Measurements from ENCODE around the gene YY1.

YY1 gene

DNA sequence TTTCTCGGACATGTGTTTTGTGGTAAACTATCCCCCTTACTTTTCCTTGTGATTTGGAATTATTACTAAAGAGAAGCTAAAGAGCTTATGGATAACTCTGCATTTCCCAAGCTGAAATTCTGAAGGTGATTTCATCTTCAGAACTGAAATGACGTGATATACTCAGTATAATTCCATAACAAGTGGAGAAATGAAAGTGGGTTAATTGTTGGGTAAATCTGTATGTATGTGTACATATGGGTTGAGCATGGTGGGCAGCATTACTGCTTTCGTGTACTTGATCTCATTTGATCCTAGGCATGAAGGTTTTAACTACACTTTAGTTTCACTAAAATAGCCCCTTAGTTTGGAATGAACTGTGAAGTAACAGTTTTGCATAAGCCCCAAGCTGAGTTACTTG lies 4.1 kb downstream of the YY1 start:
- TF ChIP-seq, protein P1, sequence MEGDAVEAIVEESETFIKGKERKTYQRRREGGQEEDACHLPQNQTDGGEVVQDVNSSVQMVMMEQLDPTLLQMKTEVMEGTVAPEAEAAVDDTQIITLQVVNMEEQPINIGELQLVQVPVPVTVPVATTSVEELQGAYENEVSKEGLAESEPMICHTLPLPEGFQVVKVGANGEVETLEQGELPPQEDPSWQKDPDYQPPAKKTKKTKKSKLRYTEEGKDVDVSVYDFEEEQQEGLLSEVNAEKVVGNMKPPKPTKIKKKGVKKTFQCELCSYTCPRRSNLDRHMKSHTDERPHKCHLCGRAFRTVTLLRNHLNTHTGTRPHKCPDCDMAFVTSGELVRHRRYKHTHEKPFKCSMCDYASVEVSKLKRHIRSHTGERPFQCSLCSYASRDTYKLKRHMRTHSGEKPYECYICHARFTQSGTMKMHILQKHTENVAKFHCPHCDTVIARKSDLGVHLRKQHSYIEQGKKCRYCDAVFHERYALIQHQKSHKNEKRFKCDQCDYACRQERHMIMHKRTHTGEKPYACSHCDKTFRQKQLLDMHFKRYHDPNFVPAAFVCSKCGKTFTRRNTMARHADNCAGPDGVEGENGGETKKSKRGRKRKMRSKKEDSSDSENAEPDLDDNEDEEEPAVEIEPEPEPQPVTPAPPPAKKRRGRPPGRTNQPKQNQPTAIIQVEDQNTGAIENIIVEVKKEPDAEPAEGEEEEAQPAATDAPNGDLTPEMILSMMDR (IDR thresholded peaks at IDR 0.05; ENCODE audit: low read depth, low read length, poor library complexity, severe bottlenecking), result no peak
- no peak for TF ChIP-seq EZH2phosphoT487 (IDR thresholded peaks at IDR 0.05; ENCODE audit: borderline replicate concordance, low read length)
- Histone ChIP-seq H4K20me1 (ENCODE audit: control insufficient read depth, insufficient read depth, low read depth, low read length) (peaks cover 51% of the 10 kb centered on the region; the same call in 1 of the 2 replicates), H3K4me3 (ENCODE audit: low read length) (peak overlapping the region; percentile 89), H3K27ac (ENCODE audit: low read depth, low read length) (no peak overlapping the region), H3K4me2 (ENCODE audit: low read length) (peak overlapping the region; percentile 96), H3K27me3 (ENCODE audit: control insufficient read depth, low read length) (no peaks in the 10 kb centered on the region), H3K9me3 (ENCODE audit: control insufficient read depth, insufficient read depth, low read length) (no peaks in the 10 kb centered on the region), H3K36me3 (ENCODE audit: control insufficient read depth, low read length) (peaks cover 54% of the 10 kb centered on the region), H3K9me2 (replicated peaks; ENCODE audit: control insufficient read depth, low read length) (no peaks in the 10 kb centered on the region), H3K79me2 (ENCODE audit: control insufficient read depth, low read length) (peaks cover 91% of the 10 kb centered on the region), H3K4me1 (ENCODE audit: control insufficient read depth, low read length) (peaks cover 65% of the 10 kb centered on the region), H3F3A (ENCODE audit: control insufficient read depth, insufficient read depth) (0 out of 2 replicates have a peak, but pooled peaks cover 2% of the 10 kb centered on the region)

- Histone ChIP-seq H3K4me3 (ENCODE audit: low read length) (no peak overlapping the region), H3K27me3 (ENCODE audit: control insufficient read depth, low read length) (no peaks in the 10 kb centered on the region), H3K4me2 (ENCODE audit: low read length) (peak overlapping the region; percentile 61), H3K9me3 (ENCODE audit: control insufficient read depth, insufficient read depth, low read length) (no peaks in the 10 kb centered on the region), H3K4me1 (ENCODE audit: control insufficient read depth, low read length) (peaks cover 64% of the 10 kb centered on the region), H4K20me1 (ENCODE audit: control insufficient read depth, insufficient read depth, low read depth, low read length) (peaks cover 60% of the 10 kb centered on the region), H3K27ac (ENCODE audit: low read depth, low read length) (no peak overlapping the region), H3K9me2 (replicated peaks; ENCODE audit: control insufficient read depth, low read length) (no peaks in the 10 kb centered on the region), H3K36me3 (ENCODE audit: control insufficient read depth, low read length) (peaks cover 51% of the 10 kb centered on the region), H3K79me2 (ENCODE audit: control insufficient read depth, low read length) (peaks cover 100% of the 10 kb centered on the region), H3F3A (ENCODE audit: control insufficient read depth, insufficient read depth) (no peaks in the 10 kb centered on the region)
- TF ChIP-seq, protein P1 (IDR thresholded peaks at IDR 0.05; ENCODE audit: low read depth, low read length, poor library complexity, severe bottlenecking), result peak; percentile 80
- TF ChIP-seq EZH2phosphoT487 (IDR thresholded peaks at IDR 0.05; ENCODE audit: borderline replicate concordance, low read length), result no peak
Measured at GRCh38 chr14:100246809-100247428, 8.0 kb downstream of the YY1 start.

DNA sequence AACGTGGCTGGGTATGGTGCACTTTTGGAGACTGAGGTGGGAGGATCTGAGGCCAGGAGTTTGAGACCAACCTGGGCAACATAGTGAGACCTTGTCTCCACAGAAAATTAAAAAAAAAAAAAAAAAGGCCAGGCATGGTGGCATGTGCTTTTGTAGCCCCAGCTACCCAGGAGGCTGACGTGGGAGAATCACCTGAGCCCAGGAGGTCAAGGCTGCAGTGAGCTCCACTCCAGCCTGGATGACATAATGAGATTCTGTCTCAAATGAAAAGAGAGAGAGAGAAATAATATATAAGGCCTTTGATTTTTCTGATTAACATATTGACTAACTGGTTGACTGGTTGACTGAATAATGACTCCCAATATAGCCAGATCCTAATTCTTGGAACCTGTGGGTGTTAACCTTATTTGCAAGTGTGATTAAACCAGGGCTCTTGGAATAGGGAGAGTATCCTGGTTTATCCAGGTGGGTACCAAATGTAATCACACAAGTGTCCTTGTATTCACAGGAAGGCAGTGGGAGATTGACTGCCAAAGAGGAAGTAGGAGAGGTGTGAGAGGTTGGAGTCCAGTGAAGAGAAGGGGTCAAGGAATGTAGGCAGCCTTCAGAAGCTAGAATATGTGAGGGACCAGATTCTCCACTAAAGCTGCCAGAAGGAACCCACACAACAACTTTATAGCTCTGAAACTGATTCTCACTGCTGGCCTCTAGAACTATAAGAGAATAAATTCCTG lies 12.0 kb downstream of the YY1 start:
- H3K4me2 ChIP-seq (ENCODE audit: low read length), result no peak overlapping the region

More for the DNA sequence above, 12.0 kb downstream of the YY1 start:
- H3K27me3 ChIP-seq (ENCODE audit: control insufficient read depth, low read length), result no peaks in the 10 kb centered on the region
- TF ChIP-seq, protein P1 (IDR thresholded peaks at IDR 0.05; ENCODE audit: low read depth, low read length, poor library complexity, severe bottlenecking), result no peak
- TF ChIP-seq EZH2phosphoT487 (IDR thresholded peaks at IDR 0.05; ENCODE audit: borderline replicate concordance, low read length), result no peak
- peaks cover 56% of the 10 kb centered on the region for H3K36me3 ChIP-seq (ENCODE audit: control insufficient read depth, low read length)
- H3K9me3 ChIP-seq (ENCODE audit: control insufficient read depth, insufficient read depth, low read length), result no peaks in the 10 kb centered on the region
- H3K4me3 ChIP-seq (ENCODE audit: low read length), result no peak overlapping the region
- peaks cover 58% of the 10 kb centered on the region for H3K4me1 ChIP-seq (ENCODE audit: control insufficient read depth, low read length)
- H4K20me1 ChIP-seq (ENCODE audit: control insufficient read depth, insufficient read depth, low read depth, low read length), result peaks cover 57% of the 10 kb centered on the region
- peaks cover 4% of the 10 kb centered on the region for H3F3A ChIP-seq (ENCODE audit: control insufficient read depth, insufficient read depth)
- H3K79me2 ChIP-seq (ENCODE audit: control insufficient read depth, low read length), result peaks cover 100% of the 10 kb centered on the region
- no peak overlapping the region for H3K27ac ChIP-seq (ENCODE audit: low read depth, low read length)
- H3K9me2 ChIP-seq (replicated peaks; ENCODE audit: control insufficient read depth, low read length), result no peaks in the 10 kb centered on the region

Measured in DOHH2 (cell line).